LNCAP (cell line): Measurements from ENCODE around the gene PTPRO.

Experiments used
- CTCF ChIP-seq: fragments of 450-650 bp; IDR thresholded peaks from 2 replicates; pipeline ENCODE4 v1.5.1; 2017; ENCODE audit warnings: mild to moderate bottlenecking

The PTPRO gene

GRCh38 chr12:15627995-15628945 is 306.0 kb downstream of the PTPRO start:
- TF ChIP-seq CTCF = no peak

GRCh38 chr12:15629108-15629507 is 306.8 kb downstream of the PTPRO start:
- TF ChIP-seq CTCF = no peak

GRCh38 chr12:15629761-15630160 is 307.5 kb downstream of the PTPRO start:
- TF ChIP-seq CTCF = no peak

GRCh38 chr12:15631007-15631715 is 308.9 kb downstream of the PTPRO start:
- no peak for TF ChIP-seq CTCF

GRCh38 chr12:15632708-15633107 is 310.4 kb downstream of the PTPRO start:
- TF ChIP-seq CTCF = no peak

- TF ChIP-seq CTCF = no peak
These were observed 310.9 kb downstream of the PTPRO start for GRCh38 chr12:15633201-15633600.

GRCh38 chr12:15634010-15634683 is 311.8 kb downstream of the PTPRO start:
- TF ChIP-seq CTCF = no peak
